A549 (cell line): ENCODE measurements around the gene TMEM255B. TPM values are rescaled to one million over a fixed set of nuclear protein-coding genes. Genes with fewer than 3 reads are reported as not detected.

ENCODE experiments used
- ATAC-seq, 2 experiments: fragments of 200-7000 bp in 1 of 2; fragments of >200 bp in 1 of 2; cut with Nextera tagmentation in 1 of 2; cut with Tn5 transposase in 1 of 2; 3 replicates each; pipeline versions ENCODE4 v1.8.0 to v1.9.1; 2018 to 2020; ENCODE audit warnings: mild to moderate bottlenecking in 1 of 2, moderate library complexity in 1 of 2
- CTCF ChIA-PET: fragments of 300-600 bp; sonication (Branson Sonifier 250); formaldehyde crosslinking; extraction: SDS; loops from one replicate; lab custom pipeline; 2021; ENCODE audit warnings: antibody characterized with exemption, inconsistent platforms; lab: Yijun Ruan, JAX
- POLR2A ChIA-PET: fragments of 350-600 bp; formaldehyde crosslinking; extraction: SDS; loops from one replicate; lab custom pipeline; 2021; ENCODE audit warnings: antibody characterized with exemption, inconsistent platforms; lab: Yijun Ruan, JAX
- DNase-seq, 2 experiments: peaks; one replicate each; pipeline versions ENCODE4 v3.0.0 to v3.0.0-alpha.2; 2011 to 2016; ENCODE audit warnings: low read depth in 1 of 2, low spot score in 1 of 2
- FAIRE-seq: peaks from 2 replicates; lab custom pipeline; 2011; peaks lifted over from hg19 to GRCh38; lab: Jason Lieb, UNC
- H3K27ac ChIP-seq, 2 experiments: fragments of >200 bp; sonication (Bioruptor Twin); formaldehyde crosslinking; 3 replicates each; pipeline ENCODE4 v1.5.1; 2016 to 2017
- H3K4me1 ChIP-seq: fragments of >200 bp; sonication (Bioruptor Twin); formaldehyde crosslinking; 3 replicates; pipeline ENCODE4 v1.6.1; 2016
- H3K4me2 ChIP-seq: fragments of >200 bp; sonication (Bioruptor Twin); formaldehyde crosslinking; 3 replicates; pipeline ENCODE4 v1.6.1; 2016
- H3K4me3 ChIP-seq: fragments of >200 bp; sonication (Bioruptor Twin); formaldehyde crosslinking; 3 replicates; pipeline ENCODE4 v1.5.1; 2016
- H3K9me3 ChIP-seq: fragments of >200 bp; sonication (Bioruptor Twin); formaldehyde crosslinking; 3 replicates; pipeline ENCODE4 v1.6.1; 2016
- BHLHE40 ChIP-seq: IDR thresholded peaks from 2 replicates; pipeline ENCODE4 v1.6.1; 2012; ENCODE audit warnings: low read depth, low read length, inconsistent platforms
- CBX8 ChIP-seq: fragments of 200-600 bp; sonication (generic); IDR thresholded peaks from 2 replicates; pipeline ENCODE4 v1.6.1; 2016
- CEBPB ChIP-seq, 2 experiments: fragments of >200 bp in 1 of 2; sonication (Bioruptor Twin) in 1 of 2; formaldehyde crosslinking in 1 of 2; IDR thresholded peaks; 2 replicates each; pipeline ENCODE4 v1.6.1; 2012 to 2016
- CHD4 ChIP-seq: fragments of 200-600 bp; sonication (generic); IDR thresholded peaks from 2 replicates; pipeline ENCODE4 v1.6.1; 2016; ENCODE audit warnings: antibody characterized with exemption, mild to moderate bottlenecking, borderline replicate concordance
- ELK1 ChIP-seq: fragments of 150-350 bp; IDR thresholded peaks from 2 replicates; pipeline ENCODE4 v1.6.1; 2014; ENCODE audit warnings: low read depth, mild to moderate bottlenecking, low read length
- ESRRA ChIP-seq: fragments of 150-350 bp; IDR thresholded peaks from 2 replicates; pipeline ENCODE4 v1.6.1; 2014; ENCODE audit warnings: mild to moderate bottlenecking, low read length, borderline replicate concordance
- FOSB ChIP-seq: fragments of 250-450 bp; sonication (Bioruptor Pico); IDR thresholded peaks from 2 replicates; pipeline ENCODE4 v1.5.0; 2020; ENCODE audit warnings: mild to moderate bottlenecking, moderate library complexity
- HES2 ChIP-seq: fragments of >200 bp; sonication (Bioruptor Twin); formaldehyde crosslinking; IDR thresholded peaks from 2 replicates; pipeline ENCODE4 v1.6.1; 2016
- HOXB5 ChIP-seq: fragments of 250-450 bp; sonication (Bioruptor Pico); IDR thresholded peaks from 2 replicates; pipeline ENCODE4 v1.5.0; 2020; ENCODE audit warnings: mild to moderate bottlenecking, moderate library complexity
- KDM5A ChIP-seq: fragments of 200-600 bp; sonication (generic); IDR thresholded peaks from 2 replicates; pipeline ENCODE4 v1.6.1; 2016; ENCODE audit warnings: antibody characterized with exemption, mild to moderate bottlenecking
- MYC ChIP-seq: IDR thresholded peaks from 2 replicates; pipeline ENCODE4 v1.6.1; 2012; ENCODE audit warnings: mild to moderate bottlenecking, inconsistent platforms, low read length, improper control_type of control experiment, borderline replicate concordance
- NPAS2 ChIP-seq: fragments of 250-450 bp; sonication (Bioruptor Pico); IDR thresholded peaks from 2 replicates; pipeline ENCODE4 v1.8.0; 2022; ENCODE audit warnings: mild to moderate bottlenecking, moderate library complexity, borderline replicate concordance
- NR3C1 ChIP-seq: fragments of >200 bp; sonication (Bioruptor Twin); formaldehyde crosslinking; IDR thresholded peaks from 3 replicates; pipeline ENCODE4 v1.6.1; 2017
- RAD21 ChIP-seq, 2 experiments: fragments of >200 bp in 1 of 2; sonication (Bioruptor Twin) in 1 of 2; formaldehyde crosslinking in 1 of 2; IDR thresholded peaks in 1 of 2; conservative IDR thresholded peaks in 1 of 2; 2 replicates in 1 of 2; 3 replicates in 1 of 2; pipeline ENCODE4 v1.6.1; 2012 to 2018; ENCODE audit warnings: inconsistent platforms in 1 of 2
- SMC3 ChIP-seq: fragments of >200 bp; sonication (Bioruptor Twin); formaldehyde crosslinking; IDR thresholded peaks from 3 replicates; pipeline ENCODE4 v1.6.1; 2018; ENCODE audit warnings: inconsistent platforms
- SREBF2 ChIP-seq: fragments of 450-650 bp; IDR thresholded peaks from 2 replicates; pipeline ENCODE4 v1.6.1; 2014; ENCODE audit warnings: mild to moderate bottlenecking, moderate library complexity
- ZC3H11A ChIP-seq: fragments of 450-650 bp; IDR thresholded peaks from 2 replicates; pipeline ENCODE4 v1.6.1; 2014; ENCODE audit warnings: antibody characterized with exemption, mild to moderate bottlenecking
- WGBS: methylation state at CpG from one replicate; pipeline ENCODE4 v1.1.6; 2017; ENCODE audit errors: missing lambda C conversion rate; 5-methylcytosine and 5-hydroxymethylcytosine counted together
- polyA plus RNA-seq, 4 experiments: library from polyadenylated mRNA; depleted of rRNA in 3 of 4; stranded (reverse); fragments of >200 nt; fragmentation: RNase III in 1 of 4; extraction: RNeasy Plus Mini Kit Qiagen cat#74134 plus additional on column Dnase treatment in 1 of 4; gene quantifications; 2 replicates in 3 of 4; 3 replicates in 1 of 4; pipeline ENCODE4 v1.2.3, GENCODE V29; 2011 to 2017
- TF ChIP-seq, protein P1 (sequence below): fragments of >200 bp; sonication (Bioruptor Twin); formaldehyde crosslinking; IDR thresholded peaks from 3 replicates; pipeline ENCODE4 v1.5.1; 2016
- TF ChIP-seq, protein P2 (sequence below): fragments of 250-450 bp; sonication (Bioruptor Pico); IDR thresholded peaks from 2 replicates; pipeline ENCODE4 v1.5.0; 2020; ENCODE audit warnings: low read depth, mild to moderate bottlenecking, moderate library complexity
- TF ChIP-seq, protein P3 (sequence below): IDR thresholded peaks from 2 replicates; pipeline ENCODE4 v1.6.1; 2012

Gene TMEM255B
- polyA plus RNA-seq, 2 of the 4 experiments (the other 2 are of a cell fraction): 0.54 to 1.1 TPM

GRCh38 chr13:113816946-113817859, 58.2 kb downstream of the TMEM255B start:
- 24% methylated on average over 8 of the region's 24 CpGs for WGBS
- H3K4me3 ChIP-seq: no peak overlapping the region

GRCh38 chr13:113817860-113818691, 59.0 kb downstream of the TMEM255B start:
- Histone ChIP-seq H3K27ac (peak overlapping the region; percentile 64 to 79), H3K4me2 (peak overlapping the region; percentile 58; the same call in 1 of the 3 replicates), H3K9me3 (no peaks in the 10 kb centered on the region), H3K4me1 (peaks cover 30% of the 10 kb centered on the region), H3K4me3 (no peak overlapping the region)
- WGBS: 90% methylated on average over 17 of the region's 60 CpGs
- ATAC-seq: no peak; a peak in 1 of 6 replicates
- no peak for DNase-seq
- TF ChIP-seq CHD4 (no peak), MYC (no peak), ELK1 (no peak), BHLHE40 (no peak)
- FAIRE-seq: no peak
- ChIA-PET CTCF (no interaction called here), POLR2A (no interaction called here)

More at GRCh38 chr13:113816946-113817859, 58.2 kb downstream of the TMEM255B start:
- Histone ChIP-seq H3K4me1 (peaks cover 30% of the 10 kb centered on the region), H3K4me2 (peak overlapping the region; percentile 58), H3K9me3 (no peaks in the 10 kb centered on the region), H3K27ac (peak overlapping the region; percentile 64 to 79)
- no peak for TF ChIP-seq ZC3H11A
- peak; percentile 81 for TF ChIP-seq SMC3
- peak; percentile 86 for TF ChIP-seq RAD21 (conservative IDR thresholded peaks at IDR 0.05 in 1 of 2, IDR thresholded peaks at IDR 0.05 in 1 of 2)
- TF ChIP-seq CEBPB (IDR thresholded peaks at IDR 0.05): peak in 1 of 2 experiments; percentile 10; a peak in 1 of 4 replicates
- TF ChIP-seq, protein P1, sequence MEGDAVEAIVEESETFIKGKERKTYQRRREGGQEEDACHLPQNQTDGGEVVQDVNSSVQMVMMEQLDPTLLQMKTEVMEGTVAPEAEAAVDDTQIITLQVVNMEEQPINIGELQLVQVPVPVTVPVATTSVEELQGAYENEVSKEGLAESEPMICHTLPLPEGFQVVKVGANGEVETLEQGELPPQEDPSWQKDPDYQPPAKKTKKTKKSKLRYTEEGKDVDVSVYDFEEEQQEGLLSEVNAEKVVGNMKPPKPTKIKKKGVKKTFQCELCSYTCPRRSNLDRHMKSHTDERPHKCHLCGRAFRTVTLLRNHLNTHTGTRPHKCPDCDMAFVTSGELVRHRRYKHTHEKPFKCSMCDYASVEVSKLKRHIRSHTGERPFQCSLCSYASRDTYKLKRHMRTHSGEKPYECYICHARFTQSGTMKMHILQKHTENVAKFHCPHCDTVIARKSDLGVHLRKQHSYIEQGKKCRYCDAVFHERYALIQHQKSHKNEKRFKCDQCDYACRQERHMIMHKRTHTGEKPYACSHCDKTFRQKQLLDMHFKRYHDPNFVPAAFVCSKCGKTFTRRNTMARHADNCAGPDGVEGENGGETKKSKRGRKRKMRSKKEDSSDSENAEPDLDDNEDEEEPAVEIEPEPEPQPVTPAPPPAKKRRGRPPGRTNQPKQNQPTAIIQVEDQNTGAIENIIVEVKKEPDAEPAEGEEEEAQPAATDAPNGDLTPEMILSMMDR: peak; percentile 58
- POLR2A ChIA-PET: no interaction called here
- FAIRE-seq: no peak
- DNase-seq: peak; percentile 60 to 87
- peak; percentile 21 to 56; a peak in 5 of 6 replicates for ATAC-seq
- CTCF ChIA-PET: interaction anchor here (0.6 to 1.3 kb wide), 10 partner anchors 14 to 395 kb away, joined by 3 to 4 read pairs (median 3); no protein-coding TSS in a partner anchor

- no peak overlapping the region for H3K4me3 ChIP-seq
- no peak overlapping the region for H3K4me2 ChIP-seq
- peak overlapping the region in 1 of 2 experiments; percentile 92; a peak in 4 of 6 replicates for H3K27ac ChIP-seq
- no peak for ATAC-seq
- TF ChIP-seq SMC3 (no peak), KDM5A (no peak), RAD21 (conservative IDR thresholded peaks at IDR 0.05 in 1 of 2, IDR thresholded peaks at IDR 0.05 in 1 of 2) (no peak), SREBF2 (no peak), HES2 (no peak), NPAS2 (CRISPR knock-in tag) (no peak), CBX8 (no peak), NR3C1 (no peak), MYC (no peak), ESRRA (no peak), HOXB5 (no peak), FOSB (CRISPR knock-in tag) (no peak)
- TF ChIP-seq, protein P2, sequence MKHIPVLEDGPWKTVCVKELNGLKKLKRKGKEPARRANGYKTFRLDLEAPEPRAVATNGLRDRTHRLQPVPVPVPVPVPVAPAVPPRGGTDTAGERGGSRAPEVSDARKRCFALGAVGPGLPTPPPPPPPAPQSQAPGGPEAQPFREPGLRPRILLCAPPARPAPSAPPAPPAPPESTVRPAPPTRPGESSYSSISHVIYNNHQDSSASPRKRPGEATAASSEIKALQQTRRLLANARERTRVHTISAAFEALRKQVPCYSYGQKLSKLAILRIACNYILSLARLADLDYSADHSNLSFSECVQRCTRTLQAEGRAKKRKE (CRISPR knock-in tag): no peak
- TF ChIP-seq, protein P3, sequence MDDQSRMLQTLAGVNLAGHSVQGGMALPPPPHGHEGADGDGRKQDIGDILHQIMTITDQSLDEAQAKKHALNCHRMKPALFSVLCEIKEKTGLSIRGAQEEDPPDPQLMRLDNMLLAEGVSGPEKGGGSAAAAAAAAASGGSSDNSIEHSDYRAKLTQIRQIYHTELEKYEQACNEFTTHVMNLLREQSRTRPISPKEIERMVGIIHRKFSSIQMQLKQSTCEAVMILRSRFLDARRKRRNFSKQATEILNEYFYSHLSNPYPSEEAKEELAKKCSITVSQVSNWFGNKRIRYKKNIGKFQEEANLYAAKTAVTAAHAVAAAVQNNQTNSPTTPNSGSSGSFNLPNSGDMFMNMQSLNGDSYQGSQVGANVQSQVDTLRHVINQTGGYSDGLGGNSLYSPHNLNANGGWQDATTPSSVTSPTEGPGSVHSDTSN: no peak
- WGBS: 95% methylated on average over 8 of the region's 26 CpGs
- H3K9me3 ChIP-seq: no peaks in the 10 kb centered on the region
- ChIA-PET POLR2A (interaction anchor here (2.8 kb wide), 1 partner anchor 19 kb away, joined by 10 read pairs; no protein-coding TSS in a partner anchor), CTCF (interaction anchor here (1.1 kb wide), 1 partner anchor 20 kb away, joined by 3 read pairs; no protein-coding TSS in a partner anchor)
- DNase-seq: no peak
- FAIRE-seq: no peak
- peaks cover 30% of the 10 kb centered on the region for H3K4me1 ChIP-seq
Measured at GRCh38 chr13:113818700-113819295, 59.8 kb downstream of the TMEM255B start.
